ENCODE results near the gene NEDD4L.

NEDD4L gene

DNA sequence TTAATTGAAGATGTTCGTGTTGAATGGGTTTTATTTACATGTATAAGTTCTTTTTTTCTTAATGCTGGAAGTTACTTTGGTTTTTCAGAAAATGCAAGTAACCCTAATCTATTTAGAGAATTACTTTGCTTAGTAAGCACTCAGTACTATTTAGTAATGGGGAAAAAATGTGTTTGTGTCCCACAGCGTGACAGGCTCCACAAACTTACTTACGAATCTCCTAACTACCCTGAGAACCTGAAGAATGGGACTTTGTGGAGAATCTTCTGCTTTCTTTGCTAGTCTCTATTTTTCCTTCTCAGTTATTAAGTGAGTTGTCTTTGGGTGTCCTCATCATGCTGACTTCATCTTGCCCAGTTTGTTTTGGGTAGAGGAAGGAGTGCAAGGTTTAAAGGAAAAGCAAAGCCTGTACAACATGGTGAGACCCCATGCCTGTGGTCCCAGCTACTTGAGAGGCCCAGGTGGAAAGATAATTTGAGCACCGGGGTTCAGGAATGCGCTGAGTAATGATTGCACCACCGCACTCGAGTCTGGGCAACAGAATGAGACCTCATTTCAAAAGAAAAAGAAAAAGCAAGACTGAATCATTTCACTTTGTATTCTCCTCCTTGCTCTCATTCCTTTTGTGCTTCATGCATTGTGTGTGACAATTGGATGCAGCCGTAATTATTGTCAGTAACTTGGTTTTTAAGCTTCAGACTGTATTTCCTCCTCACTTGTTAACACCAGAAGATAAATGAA is 10.2 kb downstream of the NEDD4L start:
- FAIRE-seq: no peak

DNA sequence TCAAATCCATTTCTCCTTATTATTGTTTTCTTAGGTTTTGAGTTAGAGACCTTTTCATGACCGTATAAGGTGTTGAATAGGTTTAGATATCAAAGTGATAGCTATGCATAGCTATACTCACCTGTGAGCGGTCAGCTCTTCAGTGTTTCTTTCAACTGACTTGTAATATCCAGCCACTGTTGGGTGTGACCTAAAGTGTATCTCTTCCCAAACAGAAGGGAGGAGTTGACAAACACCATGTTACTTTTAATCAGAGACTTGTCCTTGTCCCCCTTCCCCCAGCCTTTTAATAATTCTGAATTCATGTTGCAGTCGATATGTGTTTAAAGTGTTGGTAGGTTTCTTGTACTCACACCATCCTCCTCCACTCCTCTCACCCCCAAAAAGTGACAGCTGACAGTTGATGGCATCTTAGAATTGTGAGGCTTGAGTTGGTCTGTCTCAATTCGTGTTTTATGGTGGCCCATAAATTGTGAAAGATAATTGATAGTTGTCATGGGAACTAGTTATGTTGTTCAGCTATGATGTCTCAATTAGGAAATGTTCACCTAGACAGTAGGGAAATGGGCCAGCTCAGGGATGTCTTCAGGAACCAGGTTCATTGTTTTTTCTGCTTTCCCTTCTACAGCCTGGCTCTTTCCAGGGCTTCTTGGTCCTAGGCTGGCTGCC is 12.0 kb downstream of the NEDD4L start:
- no peak for FAIRE-seq

DNA sequence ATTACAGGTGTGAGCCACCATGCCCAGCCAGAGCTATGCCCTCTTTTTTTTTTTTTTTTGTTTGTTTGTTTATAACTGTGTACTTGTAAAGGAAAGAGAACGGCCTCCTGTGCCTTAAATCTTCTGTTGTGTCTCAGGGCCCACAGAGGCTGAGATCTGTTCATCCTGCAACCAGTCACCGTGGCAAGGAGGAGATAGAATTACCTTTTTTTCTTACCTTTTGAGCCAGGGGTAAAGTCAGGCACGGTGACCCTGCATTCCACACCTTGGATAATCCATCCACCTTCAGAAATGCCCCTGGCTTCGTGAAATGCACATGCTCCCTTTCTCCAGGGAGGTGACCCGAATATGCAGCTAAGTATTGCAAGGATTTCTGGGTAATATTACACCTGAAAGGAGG is 12.8 kb downstream of the NEDD4L start:
- FAIRE-seq: no peak

DNA sequence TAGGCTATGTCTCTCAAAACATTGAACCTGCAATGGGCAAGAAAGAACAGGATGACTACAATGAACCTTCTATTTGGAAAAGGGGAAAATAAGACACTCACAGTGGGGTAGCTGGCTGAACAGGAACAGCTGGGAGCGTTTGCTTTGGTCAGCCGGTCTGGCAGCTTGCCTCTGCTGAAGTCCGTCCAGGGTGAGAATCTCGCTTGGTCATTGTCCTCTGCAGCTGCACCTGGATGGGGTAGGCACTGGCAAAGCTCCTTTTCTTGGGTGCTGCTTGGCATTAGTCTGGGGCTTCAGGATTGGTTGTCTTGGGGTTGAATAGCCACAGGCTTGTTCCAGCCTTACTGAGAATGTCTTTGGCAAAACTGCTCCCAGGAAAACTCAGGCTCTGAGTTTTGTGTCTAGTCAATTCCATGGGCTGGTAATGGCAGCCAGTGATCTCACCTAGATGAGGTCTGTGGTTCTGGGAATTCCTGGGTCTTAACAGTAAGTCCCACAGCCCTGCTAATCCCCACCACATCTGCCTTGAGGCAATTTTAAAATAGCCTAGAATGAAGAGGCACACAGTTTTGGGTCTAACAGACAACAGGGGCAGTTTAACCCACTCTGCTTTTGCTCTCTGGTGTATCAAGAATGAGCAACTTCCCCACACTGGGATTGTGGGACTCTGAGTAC is 13.4 kb downstream of the NEDD4L start:
- no peak for FAIRE-seq

DNA sequence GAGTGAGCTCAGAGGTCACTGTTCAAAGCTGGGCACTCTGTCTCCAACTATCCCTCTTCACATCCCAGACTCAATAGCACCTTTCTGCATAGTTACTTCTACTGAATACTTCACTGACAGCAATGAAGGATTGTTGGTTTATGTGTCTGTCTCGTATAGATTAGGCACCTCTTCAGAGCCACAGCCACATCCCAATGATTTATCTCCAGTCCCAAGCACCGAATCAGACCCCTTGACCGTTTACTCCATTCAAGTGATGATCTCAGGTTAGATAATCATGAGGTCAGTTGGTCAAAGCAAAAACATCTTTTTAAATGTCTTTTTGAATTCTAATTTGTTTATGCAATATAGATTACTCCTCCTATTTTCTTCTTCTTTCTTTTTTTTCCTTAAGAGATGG is 14.7 kb downstream of the NEDD4L start:
- no peak for FAIRE-seq

DNA sequence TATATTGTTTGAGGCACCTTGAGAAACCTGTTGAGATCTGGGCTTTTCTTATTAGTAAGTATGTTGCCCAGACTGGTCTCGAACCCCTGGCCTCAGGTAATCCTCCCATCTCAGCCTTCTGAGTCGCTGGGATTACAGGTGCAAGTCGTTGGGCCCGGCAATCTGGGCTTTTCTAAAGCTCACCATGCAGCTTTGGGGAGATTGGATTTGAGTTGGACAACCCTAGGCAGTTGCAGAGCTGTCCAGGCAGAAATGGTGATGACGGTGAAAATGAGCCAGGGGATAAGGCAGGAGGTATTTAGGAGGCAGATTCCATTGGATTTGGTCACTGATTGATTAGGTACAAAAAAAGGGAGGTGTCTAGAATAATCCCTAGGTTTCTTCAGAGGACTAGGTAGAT is 16.2 kb downstream of the NEDD4L start:
- no peak for FAIRE-seq

DNA sequence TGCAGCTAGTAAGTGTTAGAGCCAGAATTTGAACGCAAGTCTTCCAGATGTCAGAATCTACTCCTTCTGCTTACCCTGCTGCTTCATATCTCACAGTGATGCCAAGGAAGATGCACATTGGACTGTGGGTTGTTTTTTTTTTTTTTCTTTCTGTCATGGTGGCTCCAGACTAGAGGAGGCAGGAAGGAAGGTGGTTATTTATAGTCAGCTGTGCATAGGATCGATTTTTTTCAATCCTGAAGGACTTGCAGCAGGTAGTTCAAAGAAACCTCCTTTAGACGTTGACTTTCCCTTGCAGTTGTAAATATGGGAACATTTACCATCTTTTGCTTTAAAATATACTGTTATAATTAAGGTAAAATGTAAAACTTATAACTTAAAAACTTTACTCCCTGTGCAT is 17.3 kb downstream of the NEDD4L start:
- no peak for FAIRE-seq

DNA sequence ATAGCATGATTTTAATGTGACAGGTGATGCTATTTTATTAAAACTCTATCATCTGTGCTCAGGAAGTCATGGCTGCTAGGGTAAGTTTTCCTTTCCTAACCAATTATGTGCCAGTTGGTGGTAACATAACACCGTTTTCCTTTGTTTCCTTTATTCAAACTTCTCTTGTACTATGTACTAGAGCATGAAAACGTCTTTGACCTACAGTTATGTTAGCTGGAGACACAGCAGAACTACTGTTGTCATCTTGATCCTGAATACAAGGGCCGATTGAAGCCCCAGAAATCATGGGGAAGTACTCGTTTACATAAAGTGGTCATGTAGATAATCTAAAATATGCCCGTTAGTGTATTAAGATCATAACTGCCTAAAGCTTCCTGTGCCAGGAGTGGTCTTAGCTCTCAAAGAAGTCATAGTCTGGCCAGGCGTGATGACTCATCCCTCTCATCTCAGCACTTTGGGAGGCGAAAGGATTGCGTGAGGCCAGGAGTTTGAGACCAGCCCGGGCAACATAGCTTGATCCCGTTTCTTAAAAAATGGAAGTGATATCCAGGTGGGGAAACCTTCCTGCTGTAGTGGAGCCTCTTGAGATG is 20.5 kb downstream of the NEDD4L start:
- no peak for FAIRE-seq

DNA sequence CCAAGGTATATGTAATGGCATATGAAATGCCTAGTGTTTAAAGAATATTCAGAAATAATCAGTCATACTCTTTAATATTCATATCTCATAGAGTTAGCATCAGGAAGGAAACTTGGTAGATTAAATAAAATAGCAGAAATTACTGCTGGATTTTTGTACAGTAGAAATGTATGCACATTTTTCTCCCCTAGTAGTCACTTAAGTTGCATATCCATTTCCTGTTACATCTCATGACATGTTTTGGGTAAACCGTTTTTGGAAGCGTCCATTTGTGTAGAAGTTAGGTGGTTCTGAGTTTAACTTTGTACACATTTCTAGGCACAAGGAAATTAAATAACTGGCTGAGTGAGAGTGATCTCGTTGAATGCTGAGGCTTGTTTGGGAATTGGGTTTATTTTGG is 21.9 kb downstream of the NEDD4L start:
- FAIRE-seq: no peak

DNA sequence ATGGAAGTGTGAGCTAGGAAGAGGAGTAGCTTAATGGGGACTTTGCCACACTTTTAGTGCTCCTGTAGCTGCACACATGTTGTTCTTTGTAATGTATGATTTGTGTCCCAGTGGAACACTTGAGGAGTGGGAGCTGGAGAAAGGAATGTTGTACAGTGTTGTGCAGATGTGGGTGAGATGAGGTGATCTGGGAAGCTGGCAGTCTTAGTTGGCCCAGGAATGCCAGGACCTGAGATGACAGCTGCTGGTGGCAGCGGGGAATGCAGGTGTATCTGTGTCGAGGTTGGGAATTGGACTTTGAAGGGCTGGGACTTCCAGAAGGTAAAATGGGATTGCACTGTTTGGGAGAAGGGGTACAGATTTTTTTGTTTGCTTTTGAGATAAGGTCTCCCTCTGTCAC is 23.6 kb downstream of the NEDD4L start:
- no peak for FAIRE-seq

DNA sequence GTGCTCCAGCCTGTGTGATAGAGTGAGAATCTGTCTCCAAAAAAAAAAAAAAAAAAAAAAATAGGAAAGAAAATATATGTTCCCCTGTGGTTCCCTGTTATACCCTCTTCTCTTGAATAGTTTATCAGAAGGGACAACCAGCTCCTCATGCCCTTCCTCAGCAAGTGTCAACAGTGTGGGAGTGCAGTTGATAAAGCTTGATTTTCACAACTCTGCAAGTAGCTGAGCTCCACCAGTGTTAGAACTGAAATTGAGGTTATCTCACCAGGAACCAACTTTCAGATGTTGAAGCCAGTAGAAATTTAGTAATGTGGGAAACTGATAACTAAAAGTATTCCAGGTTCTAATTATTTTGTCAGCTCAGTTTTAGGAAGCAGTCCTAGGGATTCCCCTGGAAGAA is 25.1 kb downstream of the NEDD4L start:
- FAIRE-seq: no peak

DNA sequence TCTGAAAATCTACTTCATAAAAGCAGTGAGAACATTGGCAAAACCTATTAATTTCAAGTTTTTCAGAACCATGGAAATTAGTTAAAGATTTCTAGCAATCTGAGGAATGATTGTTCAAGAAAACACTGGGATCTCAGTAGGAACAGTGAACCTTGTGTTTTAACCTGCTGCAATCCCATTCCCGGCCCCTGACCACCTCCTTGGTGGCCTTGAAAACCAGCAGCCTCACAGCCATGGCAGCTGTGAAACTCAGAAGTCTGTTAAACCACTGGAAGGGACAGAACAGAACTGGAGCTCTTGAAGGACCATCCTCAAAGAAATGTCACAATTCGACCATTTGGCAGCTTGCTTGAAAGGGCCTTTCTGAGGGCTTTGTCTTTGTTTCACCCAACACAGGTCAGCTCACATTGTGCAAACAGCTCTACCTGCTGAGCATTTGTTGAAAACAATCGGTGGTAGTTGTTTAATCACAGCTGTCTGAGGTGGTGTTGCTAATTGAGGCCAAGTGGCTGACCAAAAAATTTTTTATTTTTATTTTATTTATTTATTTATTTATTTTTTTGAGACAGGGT is 25.8 kb downstream of the NEDD4L start:
- no peak for FAIRE-seq

DNA sequence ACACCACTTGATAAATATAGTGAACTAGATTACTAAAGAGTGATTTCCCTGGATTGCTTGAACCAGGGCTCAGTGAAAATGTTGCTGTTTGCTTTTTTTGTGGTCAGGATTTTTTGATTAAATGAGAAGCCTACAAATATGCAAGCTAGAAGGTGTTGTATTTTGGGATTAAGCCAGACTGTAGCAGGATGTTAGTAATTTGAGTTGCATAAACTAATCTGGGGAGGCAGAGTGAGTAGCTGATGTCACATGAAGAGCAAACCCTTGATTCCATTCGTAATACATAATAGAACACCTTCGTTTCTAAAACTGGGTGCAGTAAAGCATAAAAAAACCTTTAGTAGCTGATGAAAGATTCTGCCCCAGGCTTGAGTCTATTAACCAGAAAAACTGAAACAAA is 32.0 kb downstream of the NEDD4L start:
- FAIRE-seq: no peak

DNA sequence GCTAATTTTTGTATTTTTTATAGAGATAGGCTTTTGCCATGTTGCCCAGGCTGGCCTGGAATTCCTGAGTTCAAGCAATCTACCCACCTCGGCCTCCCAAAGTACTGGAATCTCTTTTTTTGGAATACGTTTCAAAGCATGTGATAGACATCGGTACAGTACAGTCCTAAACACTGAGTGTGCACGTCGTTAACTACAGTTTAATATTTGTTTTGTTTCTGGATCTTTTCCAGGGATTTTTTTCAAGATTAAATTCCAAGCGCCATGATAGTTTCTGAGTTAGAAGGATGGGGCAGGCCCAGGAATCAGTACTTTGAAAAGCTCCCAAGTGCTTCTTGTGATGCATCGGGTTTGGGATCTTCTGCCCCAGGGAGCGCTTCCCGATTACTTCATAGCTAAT is 33.3 kb downstream of the NEDD4L start:
- no peak for FAIRE-seq

DNA sequence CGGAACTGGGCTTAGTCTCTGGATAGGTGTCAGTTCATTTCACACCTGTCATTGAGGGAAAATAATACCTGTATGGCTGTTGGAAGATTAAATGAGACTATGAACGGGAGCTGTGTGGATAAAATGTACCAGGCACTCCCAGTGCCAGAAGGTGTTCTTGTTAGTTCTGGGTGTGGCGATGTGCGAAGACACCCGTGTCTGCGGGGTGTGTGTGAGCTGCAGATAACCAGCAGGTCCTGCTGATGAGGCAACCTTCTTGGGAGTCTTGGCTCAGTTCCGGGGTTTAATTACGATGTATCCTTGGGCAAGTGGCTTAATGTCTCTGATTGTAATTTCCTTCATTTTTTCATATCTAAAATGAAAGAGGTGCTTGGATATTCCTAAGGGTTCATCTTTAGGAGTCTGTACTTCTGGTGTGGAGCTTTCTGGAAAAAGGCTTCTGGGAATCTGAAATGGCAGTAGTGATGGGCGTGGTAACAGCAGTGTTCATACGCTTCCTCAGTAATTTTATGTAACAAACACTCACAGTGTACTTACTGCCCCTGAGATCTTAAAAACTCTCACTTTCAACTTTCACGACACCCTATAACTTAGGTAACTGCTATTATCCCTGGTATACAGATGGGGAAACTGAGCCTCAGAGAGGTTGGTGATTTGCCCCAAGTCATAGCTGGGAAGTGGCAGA is 35.0 kb downstream of the NEDD4L start:
- no peak for FAIRE-seq

DNA sequence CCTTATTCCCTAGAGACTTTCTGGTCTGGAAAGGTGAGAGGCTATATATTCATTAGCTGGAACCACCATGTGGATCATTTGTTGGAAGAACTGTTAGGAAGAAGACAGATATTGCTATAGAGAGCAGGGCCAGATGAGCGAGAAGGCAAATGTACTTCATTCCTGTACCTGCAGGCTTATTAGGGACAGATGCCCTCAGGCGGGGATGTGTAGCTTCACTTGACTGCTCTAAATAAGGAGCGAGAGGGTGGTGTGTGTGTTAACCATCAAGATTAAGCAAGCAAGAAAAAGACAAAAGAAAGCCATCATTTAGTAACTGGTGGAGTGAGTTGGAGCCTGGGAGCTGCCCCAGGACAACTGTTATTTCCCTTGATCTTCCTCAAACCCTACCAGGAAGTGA is 36.4 kb downstream of the NEDD4L start:
- FAIRE-seq: no peak

DNA sequence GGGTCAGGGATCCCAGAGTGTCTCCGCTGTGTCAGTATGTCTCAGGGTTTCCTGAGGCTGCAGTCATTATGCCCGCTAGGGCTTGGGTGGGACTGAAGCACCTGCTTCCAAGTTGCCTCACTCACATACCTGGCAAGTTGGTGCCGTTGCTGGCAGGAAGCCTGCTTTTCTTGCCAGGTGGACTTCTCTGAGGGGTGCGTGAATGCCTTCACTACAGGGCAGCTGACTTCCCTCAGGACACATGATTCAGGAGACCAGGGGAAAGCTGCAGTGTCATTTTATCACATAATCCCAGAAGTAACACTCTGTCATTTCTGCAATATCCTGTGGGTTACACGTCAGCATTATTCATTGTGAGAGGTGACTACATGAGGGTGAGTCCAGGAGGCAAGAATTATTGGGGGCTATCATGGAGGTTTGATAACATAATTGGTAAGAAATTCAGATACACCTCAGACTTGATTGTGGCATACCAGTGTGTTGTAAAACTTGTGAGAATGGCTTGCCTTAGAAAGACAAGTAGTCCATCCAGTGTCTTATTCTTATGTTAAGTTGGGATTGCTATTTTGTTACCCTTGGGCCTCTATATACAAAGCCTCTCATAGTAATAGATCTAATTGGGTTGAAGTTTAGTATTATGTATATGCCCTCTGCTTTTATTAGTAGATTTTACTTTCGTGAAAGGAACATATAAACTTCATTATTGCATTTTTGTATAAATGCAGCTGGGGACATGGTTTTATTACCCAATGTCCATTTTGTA is 44.1 kb downstream of the NEDD4L start:
- no peak for FAIRE-seq

DNA sequence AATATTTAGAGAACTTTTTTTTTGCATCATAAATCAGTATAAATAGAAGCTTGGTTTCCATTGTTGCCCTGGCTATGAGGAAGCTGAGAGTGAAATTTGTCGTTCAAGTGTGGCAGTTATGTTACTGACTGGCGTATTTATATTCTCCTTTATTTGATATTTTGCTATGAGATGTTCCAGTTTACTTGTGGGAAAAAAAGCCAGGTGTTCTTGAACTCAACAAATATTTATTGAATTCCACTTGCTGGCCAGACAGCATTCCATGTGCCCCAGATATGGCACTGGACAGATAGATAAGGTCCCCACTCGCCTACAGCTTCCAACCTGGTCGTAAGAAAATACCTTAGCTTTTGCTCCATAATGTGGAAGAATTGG is 44.7 kb downstream of the NEDD4L start:
- FAIRE-seq: no peak

DNA sequence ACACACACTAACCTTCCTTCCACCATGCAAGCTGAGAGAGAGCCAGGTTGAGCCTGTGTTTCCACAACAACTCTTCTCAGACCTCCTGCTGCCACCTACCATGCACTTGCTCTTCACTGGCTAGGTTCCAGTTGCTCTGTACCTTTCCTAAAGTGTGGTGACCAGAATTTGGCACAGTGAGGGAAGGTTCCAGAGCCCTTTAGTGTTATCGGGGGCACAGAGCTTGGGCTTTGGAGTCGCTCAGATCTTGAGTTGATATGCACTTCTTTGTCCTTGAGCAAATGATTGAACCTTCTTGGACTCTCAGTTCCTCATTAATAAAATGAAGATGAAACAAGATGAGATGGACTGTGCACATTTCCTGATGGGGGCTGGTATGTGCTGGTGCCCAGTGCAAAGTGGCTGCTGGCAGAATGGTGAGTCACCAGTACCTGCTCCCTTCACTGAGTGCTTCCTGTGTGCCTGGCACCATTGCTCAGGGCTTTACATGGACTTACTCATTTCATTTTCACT is 47.1 kb downstream of the NEDD4L start:
- no peak for FAIRE-seq

DNA sequence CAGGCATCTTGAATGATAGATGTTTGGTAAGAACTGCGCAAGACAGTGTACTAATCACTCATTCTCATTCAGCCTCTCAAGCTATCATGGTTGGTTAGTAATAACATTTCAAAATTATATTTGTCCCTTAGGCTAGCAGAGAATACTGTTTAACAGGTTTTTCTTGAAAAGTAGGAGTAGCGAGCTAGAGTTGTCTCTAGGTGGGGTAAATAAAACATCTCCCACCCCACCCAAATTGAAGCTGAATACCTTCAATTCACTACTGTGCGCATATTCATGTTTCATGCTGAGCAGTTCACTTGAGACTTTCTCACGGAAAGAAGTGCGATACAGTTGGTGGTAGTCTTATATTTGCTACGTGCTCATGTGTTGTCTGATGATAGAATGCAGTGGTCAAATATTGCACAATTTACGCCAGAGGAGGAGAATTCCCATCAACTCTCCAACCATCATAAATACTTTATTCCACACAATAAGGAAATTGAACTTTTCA is 49.3 kb downstream of the NEDD4L start:
- FAIRE-seq: no peak

DNA sequence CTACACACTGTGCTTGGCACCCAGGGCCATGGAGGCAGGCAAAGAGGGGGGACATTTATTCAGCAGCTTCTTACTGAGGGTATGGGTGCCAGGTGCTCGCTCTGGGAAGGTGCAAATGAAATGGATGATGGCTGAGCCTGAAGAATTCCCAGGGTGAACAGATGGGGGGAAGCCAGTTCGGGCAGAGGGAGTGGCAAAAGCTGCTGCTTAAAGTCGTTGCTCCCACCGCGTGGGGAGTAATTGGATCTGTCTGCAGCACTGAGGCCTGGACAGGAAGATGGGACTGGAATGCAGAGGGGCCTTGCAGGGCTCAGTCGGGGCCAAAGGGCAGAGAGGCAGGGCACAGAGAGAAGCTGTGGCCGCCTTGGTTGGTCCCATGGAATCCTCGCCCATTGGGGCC is 51.2 kb downstream of the NEDD4L start:
- FAIRE-seq: no peak

DNA sequence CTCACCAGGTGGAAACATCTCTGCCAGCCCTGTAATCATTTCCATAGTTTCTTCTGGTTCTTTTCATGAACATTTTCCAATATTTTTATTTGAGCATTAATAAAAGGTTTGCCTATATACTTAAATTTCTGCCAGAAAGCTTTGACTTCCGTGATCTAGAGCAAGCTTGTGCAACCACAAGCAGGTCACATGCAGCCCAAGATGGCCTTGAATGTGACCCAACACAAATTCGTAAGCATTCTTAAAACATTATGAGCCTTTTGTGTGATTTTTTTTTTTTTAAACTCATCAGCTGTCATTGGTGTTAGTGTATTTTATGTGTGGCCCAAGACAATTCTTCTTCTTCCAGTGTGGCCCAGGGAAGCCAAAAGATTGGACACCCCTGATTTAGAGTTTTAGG is 51.6 kb downstream of the NEDD4L start:
- no peak for FAIRE-seq

Data from colon (tissue), 2 donors.